22Rv1 (cell line): ENCODE data around the gene ZBTB20.
A peak's percentile ranks its signal among the peaks of the same experiment; 100 is the strongest.

Experiments used
- H3K27ac ChIP-seq: fragments of 450-650 bp; 2 replicates; pipeline ENCODE4 v1.5.1; 2017
- ZFX ChIP-seq: fragments of 450-650 bp; IDR thresholded peaks from 2 replicates; pipeline ENCODE4 v1.6.1; 2017; ENCODE audit warnings: antibody characterized with exemption, borderline replicate concordance
- TF ChIP-seq, protein P1 (sequence below): fragments of 450-650 bp; IDR thresholded peaks from 2 replicates; pipeline ENCODE4 v1.5.1; 2017; ENCODE audit warnings: mild to moderate bottlenecking

The ZBTB20 gene

DNA sequence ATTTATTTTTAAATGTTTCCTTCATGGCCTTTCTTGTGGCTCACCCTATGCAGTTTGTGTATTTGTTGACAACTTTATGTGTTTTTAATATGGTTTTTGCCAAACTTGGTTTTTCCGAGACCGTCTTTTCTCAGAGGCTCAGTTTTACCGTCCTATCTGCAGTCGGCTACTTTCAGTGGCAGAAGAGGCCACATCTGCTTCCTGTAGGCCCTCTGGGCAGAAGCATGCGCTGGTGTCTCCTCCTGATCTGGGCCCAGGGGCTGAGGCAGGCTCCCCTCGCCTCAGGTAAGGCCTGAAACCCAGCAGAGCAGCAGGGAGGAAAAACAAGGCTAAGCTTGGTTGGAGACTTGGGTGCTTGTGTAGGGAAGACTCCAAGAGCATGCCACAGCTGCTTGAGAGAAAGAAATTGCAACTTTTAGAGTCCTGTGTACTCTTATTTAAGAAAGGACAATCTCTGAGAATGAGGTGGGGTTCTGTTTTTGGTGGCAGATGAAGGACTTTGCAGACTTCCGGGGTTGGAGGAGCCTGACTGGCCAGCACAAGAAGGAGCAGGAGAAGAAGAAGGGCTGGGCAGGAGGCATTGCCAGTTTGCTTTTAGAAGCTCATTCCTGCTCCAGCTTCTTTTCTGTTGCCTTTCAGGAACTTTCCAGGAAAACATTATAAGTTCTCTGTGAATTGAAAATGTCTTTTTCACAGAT lies 853.1 kb downstream of the ZBTB20 start, which contains the start of gene TIGIT:
TSS of gene TIGIT (plus strand) at position 191 of the 698 bp plus-strand sequence. CDS start at position 225, 34 bp downstream.
- TF ChIP-seq ZFX: no peak
- TF ChIP-seq, protein P1, sequence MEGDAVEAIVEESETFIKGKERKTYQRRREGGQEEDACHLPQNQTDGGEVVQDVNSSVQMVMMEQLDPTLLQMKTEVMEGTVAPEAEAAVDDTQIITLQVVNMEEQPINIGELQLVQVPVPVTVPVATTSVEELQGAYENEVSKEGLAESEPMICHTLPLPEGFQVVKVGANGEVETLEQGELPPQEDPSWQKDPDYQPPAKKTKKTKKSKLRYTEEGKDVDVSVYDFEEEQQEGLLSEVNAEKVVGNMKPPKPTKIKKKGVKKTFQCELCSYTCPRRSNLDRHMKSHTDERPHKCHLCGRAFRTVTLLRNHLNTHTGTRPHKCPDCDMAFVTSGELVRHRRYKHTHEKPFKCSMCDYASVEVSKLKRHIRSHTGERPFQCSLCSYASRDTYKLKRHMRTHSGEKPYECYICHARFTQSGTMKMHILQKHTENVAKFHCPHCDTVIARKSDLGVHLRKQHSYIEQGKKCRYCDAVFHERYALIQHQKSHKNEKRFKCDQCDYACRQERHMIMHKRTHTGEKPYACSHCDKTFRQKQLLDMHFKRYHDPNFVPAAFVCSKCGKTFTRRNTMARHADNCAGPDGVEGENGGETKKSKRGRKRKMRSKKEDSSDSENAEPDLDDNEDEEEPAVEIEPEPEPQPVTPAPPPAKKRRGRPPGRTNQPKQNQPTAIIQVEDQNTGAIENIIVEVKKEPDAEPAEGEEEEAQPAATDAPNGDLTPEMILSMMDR: no peak
- no peak within 1 kb of the TSS for H3K27ac ChIP-seq

DNA sequence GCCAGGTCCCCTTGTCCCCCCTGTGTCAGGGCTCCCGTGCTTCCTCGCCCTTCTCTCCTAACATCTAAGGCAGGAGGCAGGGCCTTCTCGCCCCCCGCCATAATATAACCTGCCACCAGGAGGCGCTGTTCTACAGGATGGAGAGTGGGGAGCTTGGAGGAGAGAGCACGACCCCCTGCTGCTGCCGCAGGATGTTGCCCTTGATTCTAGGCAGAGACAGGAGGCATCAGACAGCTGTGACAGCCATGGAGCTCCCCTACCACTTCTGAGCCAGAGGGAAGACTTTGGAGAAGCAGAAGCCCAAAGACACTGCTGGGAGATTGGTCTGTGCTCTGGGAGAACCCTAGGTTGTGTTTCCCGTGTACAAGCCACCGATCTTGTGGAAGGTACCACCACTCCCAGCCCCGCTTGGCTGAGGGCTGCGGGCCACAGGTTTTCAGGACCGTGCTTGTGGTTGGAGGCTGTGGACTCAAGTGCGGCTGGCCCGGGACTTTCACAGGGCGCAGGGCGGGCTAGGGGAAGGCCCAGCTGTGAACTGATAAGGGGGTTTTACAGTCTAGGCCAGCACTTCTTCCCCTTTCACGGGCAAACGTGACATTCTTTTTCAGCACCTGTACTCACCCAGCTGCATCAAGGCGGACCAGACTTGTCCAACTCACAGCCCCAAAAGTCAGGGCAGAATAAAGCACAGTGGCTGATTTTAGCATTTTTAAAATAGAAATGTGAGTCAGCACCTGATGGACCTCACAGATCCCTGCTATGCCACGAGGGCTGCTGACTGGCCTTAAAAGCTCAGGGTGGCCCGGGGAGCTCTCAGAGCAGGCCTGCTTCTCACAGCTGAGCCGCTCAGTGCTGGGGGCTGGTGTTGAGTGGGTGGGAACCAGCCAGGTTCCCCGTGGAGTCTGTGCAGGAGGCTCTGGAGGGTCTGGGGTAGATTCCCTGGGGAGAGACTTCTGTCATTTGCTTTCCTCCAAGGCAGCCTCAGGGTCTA lies 855.9 kb downstream of the ZBTB20 start:
- TF ChIP-seq, protein P1: peak; percentile 92
- TF ChIP-seq ZFX: no peak
- H3K27ac ChIP-seq: no peak overlapping the region

DNA sequence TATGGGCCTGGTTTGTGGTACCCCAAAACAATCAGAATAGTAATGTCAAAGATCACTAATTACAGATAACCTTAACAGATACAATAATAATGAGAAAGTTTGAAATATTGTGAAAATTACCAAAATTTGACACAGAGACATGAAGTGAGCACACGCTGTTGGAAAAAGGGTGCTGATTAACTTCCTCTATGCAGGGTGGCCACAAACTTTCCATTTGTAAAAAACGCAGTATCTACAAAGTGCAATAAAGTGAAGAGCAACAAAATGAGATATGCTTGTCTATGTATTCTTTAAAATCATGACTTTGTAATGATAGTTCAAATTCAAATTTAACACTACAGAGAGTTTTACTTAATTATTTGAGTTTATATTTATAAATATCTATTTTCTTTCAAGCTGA lies 860.8 kb downstream of the ZBTB20 start:
- TF ChIP-seq, protein P1: no peak
- TF ChIP-seq ZFX: no peak
- no peak overlapping the region for H3K27ac ChIP-seq

DNA sequence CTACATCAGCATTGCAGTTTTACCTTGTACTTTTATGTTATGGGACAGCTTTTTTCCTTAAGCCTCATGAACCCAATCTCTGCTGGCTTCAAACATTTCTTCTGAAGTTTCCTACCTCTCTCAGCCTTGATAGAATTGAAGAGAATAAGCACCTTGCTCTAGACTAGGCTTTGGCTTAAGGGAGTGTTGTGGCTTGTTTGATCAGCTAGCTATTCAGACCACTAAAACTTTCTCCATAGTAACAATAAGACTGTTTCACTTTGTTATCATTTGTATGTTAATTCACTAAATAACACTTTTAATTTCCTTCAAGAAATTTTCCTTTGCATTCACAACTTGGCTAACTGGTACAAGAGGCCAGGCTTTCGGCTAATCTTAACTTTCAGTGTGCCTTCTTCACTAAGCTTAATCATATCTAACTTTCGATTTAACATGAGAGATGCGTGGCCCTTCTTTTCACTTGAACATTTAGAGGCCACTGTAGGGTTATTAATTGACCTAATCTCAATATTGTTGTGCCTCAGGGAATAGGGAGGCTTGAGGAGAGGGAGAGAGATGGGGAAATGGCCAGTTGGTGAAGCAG lies 861.3 kb downstream of the ZBTB20 start:
- no peak for TF ChIP-seq ZFX
- TF ChIP-seq, protein P1: no peak
- no peak overlapping the region for H3K27ac ChIP-seq

DNA sequence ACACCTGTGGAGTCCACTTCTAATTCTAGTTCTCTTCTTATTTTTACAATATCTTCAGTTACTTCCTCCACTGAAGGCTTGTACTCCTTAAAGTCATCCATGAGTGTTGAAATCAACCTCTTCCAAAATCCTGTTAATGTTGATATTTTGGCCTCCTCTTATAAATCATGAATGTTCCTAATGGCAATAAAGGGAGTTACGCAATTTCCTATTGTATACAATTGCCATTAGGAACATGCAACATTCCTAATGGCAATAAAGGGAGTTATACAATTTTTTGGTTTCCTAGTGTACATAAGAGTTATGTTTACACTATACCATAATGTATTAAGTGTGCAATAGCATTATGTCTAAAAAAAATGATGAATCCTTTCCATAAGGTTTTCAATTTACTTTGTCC lies 862.4 kb downstream of the ZBTB20 start:
- TF ChIP-seq, protein P1: no peak
- TF ChIP-seq ZFX: no peak
- no peak overlapping the region for H3K27ac ChIP-seq
